ENCODE measurements around the gene MOB3B.
"Not testable (repeated sequence)": the region's sequence is repeated elsewhere in the genome, so short reads cannot be mapped to it uniquely, and the experiment has no call there.

The MOB3B gene

GRCh38 chr9:27425827-27426510 is 103.6 kb downstream of the MOB3B start:
- no peak for DNase-seq (ENCODE audit: low read depth, low spot score)

- DNase-seq (ENCODE audit: low read depth, low spot score): no peak
Observed at GRCh38 chr9:27423915-27424710, 105.5 kb downstream of the MOB3B start.

- no peak for DNase-seq (ENCODE audit: low read depth, low spot score)
Observed at GRCh38 chr9:27422279-27422834, 107.3 kb downstream of the MOB3B start.

GRCh38 chr9:27421577-27421976 is 108.0 kb downstream of the MOB3B start:
- no peak for DNase-seq (ENCODE audit: low read depth, low spot score)

GRCh38 chr9:27419558-27419957 is 110.1 kb downstream of the MOB3B start:
- not testable (repeated sequence) for DNase-seq (ENCODE audit: low read depth, low spot score)

- DNase-seq (ENCODE audit: low read depth, low spot score): no peak
Observed at GRCh38 chr9:27414220-27414761, 115.3 kb downstream of the MOB3B start.

GRCh38 chr9:27413511-27414219 is 115.9 kb downstream of the MOB3B start:
- no peak for DNase-seq (ENCODE audit: low read depth, low spot score)

GRCh38 chr9:27412963-27413362 is 116.7 kb downstream of the MOB3B start:
- no peak for DNase-seq (ENCODE audit: low read depth, low spot score)

GRCh38 chr9:27412081-27412480 is 117.5 kb downstream of the MOB3B start:
- no peak for DNase-seq (ENCODE audit: low read depth, low spot score)

GRCh38 chr9:27408482-27408881 is 121.1 kb downstream of the MOB3B start:
- no peak for DNase-seq (ENCODE audit: low read depth, low spot score)

GRCh38 chr9:27408001-27408400 is 121.6 kb downstream of the MOB3B start:
- no peak for DNase-seq (ENCODE audit: low read depth, low spot score)

GRCh38 chr9:27407491-27407890 is 122.1 kb downstream of the MOB3B start:
- DNase-seq (ENCODE audit: low read depth, low spot score): no peak

GRCh38 chr9:27404661-27405060 is 125.0 kb downstream of the MOB3B start:
- no peak for DNase-seq (ENCODE audit: low read depth, low spot score)

GRCh38 chr9:27402626-27403025 is 127.0 kb downstream of the MOB3B start:
- DNase-seq (ENCODE audit: low read depth, low spot score): no peak

- DNase-seq (ENCODE audit: low read depth, low spot score): no peak
Observed at GRCh38 chr9:27400334-27400880, 129.2 kb downstream of the MOB3B start.

GRCh38 chr9:27398982-27399653 is 130.5 kb downstream of the MOB3B start:
- no peak for DNase-seq (ENCODE audit: low read depth, low spot score)

- DNase-seq (ENCODE audit: low read depth, low spot score): no peak
Observed at GRCh38 chr9:27396495-27396894, 133.1 kb downstream of the MOB3B start.

GRCh38 chr9:27395484-27395921 is 134.1 kb downstream of the MOB3B start:
- DNase-seq (ENCODE audit: low read depth, low spot score): no peak

GRCh38 chr9:27394826-27395201 is 134.8 kb downstream of the MOB3B start:
- no peak for DNase-seq (ENCODE audit: low read depth, low spot score)

- no peak for DNase-seq (ENCODE audit: low read depth, low spot score)
Observed at GRCh38 chr9:27394154-27394825, 135.3 kb downstream of the MOB3B start.

Data from iPS DF 19.7 (cell line).